Stimulated activated CD4-positive, alpha-beta T cell treated with anti-CD3 and anti-CD28 coated beads, TNF-alpha, amount 100 ng/mL, for 48 hours (primary cell): ENCODE measurements around the gene KISS1.

Experiments
- DNase-seq, 3 donors: peaks; one replicate each; pipeline ENCODE4 v3.0.0-alpha.2; 2020; ENCODE audit warnings: low read depth in 3 of 3

The KISS1 gene

DNA sequence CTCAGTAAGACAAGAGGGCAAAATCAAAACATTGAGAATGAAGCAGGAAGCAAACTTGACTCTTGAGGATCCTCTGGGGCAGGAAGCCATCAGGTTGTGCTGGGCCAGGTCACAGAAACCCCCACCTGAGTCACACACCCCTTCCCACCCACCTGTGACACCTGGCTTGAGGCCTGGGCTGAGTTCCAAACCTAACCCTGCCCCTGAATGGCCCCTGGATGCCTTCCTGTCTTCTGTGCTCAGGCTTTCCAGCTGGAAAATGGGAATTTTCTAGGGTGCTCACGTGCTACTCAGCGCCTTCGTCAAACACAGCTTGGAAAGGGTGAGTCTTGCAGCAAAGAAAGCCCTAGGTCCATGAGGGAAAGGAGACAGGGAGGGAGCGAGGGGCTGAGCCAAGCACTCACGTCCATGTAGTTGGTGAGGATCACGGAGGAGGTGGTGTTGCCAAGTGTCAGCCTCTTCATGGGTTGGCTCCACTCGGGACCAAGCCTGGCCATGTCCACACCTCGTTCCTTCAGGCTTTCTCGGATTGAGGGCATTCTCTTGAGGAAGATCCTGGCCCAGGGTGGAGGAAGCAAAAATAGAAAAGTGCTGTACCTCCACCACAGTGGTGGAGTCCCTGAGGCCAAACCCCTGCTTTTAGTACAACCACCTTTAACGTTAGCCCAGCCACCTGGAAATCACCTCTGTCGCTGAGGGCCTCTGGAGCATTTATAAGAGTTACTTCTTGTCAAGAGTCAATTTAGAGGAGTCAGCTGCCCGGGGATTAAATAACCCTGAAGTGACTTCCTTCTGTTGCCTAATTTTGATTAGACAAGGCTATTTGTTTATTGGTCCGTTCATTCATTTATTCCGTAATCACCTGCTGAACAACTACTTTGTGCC is 34.4 kb downstream of the KISS1 start:
- no peak for DNase-seq

DNA sequence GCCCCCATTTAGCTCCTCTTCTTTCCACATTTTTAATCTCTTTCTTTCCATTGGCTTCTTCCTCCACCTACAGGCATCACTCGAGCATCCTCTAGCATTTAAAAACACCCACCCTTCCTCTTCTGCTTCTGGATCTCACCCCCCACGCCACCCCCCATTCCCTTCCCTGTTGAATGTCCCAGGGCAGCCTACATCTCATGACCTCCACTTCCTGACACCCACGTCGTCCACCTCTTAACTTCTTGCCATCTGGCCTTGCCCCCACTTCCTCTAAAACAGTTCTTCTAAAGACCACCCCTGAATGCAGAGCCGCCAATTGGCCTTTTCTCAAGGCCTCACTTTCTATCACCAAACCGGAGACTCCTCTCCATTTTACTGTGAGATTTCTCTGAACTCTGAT is 38.3 kb downstream of the KISS1 start:
- no peak for DNase-seq

- no peak for DNase-seq
These were observed 40.4 kb downstream of the KISS1 start for GRCh38 chr1:204155881-204156280.

- DNase-seq: no peak
These were observed 41.6 kb downstream of the KISS1 start for GRCh38 chr1:204154568-204155255.

DNA sequence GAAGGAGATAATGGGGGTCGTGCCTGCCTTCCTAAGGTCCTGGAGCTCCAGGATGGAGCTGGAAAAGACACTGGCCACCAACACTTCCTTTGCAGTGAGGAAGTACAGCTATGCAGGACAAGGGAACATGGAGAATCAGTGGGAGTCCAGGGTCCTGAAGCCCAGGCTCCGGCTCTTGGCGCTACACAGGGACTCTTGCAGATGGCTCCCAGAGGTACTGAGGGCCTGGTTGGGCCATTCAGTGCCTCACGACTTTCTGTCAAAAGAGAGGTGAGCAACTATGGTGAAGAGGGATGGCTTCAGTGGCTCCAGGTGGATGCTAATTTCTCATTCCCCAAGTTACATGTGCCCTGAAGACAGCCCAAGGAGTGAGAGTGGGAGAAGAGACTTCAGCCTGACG is 42.6 kb downstream of the KISS1 start:
- DNase-seq: no peak

DNA sequence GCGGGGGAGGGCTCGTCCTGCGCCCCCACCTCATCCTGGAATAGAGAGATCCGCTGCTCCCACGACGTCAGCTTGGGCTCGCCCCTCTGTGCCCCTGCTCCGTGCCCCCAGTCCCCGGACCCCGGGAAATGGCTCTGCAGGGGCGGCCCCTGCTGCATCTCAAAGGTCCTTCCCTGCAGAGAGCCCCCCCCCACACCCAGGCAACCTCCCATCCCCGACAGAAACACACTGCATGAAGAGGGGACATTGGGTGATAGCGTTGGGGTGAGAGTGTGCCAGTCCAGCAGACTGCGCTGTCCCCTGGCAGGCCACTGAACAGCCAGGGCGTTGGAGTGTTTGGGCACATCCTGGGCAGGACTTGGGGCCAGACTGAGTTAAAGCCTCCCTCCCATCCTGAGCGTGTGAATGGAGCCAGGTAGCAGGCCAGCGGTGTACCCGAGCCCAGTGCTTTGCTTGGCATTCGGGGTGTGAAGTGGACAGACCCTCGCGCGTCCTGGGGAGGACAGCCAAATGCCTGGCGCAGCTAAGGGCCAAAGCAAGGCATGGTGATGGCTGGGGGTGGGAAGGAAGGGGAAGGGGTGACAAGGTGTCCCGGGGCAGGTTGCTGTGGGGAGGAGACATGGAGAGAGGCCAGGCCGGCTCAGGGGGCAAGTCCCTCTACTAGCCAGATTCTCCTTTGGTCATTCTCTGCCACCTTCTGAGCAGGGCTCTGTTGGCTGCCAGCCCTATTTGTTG is 43.8 kb downstream of the KISS1 start:
- no peak for DNase-seq

DNA sequence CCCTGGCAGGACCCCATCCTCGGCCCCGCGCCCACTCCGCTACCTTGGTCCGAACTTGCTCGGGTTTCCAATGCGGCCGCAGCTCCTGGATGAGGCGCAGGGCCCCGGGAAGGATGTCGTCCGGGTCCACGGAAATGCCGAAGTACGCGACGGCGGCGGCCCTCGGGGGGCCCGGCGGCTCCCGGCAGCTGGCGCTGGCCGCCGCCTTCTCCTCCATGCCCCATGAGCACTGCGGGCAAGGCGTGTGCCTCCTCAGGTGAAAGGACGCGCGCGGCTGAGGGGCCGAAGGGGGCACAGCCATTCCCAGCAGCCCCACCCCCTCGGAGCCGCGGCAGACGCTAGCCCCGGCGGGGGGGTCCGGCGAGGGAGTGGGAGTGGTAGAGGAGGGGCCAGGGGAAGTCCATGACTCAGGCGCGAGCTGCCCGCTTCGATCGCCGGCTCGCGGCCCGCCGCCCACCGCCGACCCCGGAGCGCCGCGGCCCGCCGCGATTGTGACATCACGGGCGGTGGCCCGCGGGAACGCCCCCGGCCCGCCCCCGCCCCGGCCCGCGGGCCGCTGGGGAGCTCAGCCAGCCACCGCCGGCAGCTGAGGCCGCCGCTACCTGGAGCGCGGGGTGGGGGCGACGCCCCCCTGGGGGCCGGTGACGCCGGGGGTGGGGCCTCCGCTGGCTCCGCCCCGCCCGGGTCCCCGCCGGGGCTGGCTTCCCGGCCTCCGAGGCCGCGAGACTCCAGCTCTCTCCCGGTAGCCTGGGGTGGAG is 44.6 kb downstream of the KISS1 start, which contains the start of gene ETNK2:
Gene ETNK2, minus strand, starts transcription at position 493 of the 758 bp plus-strand sequence. Its CDS starts 192 bp downstream, at position 301.
- no peak for DNase-seq

DNA sequence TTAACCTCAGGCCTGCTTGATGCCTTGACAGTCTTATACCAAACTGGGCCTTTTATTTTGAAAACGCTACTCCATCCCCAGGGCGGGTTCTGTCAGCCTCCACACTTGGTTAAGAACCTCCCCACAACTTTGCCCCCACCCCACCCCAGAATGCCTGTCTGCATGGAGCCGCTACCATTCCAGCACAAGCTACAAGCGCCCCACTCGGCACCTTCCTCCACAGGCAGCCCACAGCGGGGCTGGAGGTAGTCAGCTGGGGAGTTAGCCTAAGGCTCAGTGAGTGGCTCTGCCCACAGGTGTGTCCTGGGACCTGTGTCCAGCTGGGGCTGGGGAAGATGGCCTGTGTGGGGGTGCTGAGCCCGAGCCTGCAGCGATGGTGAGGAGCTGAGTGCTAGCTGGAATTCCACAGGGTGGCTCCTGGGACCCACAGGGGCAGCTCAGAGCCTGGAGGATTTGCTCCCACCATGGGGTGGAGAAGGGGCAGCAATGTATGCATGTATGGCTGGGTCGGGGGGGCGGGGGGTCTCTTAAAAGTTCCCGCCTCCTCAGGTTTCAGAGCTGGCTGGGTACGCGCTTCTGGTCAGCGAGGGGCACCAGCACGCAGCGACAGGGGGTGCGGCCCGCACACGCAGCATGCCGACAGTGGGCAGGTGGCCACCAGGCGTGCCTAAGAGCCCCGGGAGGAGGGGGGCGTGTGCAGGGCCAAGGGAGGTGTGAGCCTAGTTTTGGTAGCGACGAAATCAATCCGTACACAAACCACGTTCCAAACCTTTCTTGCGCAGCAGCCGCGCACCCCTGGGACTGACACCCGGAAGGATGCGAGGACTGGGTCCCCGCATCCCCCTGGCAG is 45.4 kb downstream of the KISS1 start:
- DNase-seq: no peak

GRCh38 chr1:204149635-204150565 is 46.4 kb downstream of the KISS1 start:
- DNase-seq: no peak

DNA sequence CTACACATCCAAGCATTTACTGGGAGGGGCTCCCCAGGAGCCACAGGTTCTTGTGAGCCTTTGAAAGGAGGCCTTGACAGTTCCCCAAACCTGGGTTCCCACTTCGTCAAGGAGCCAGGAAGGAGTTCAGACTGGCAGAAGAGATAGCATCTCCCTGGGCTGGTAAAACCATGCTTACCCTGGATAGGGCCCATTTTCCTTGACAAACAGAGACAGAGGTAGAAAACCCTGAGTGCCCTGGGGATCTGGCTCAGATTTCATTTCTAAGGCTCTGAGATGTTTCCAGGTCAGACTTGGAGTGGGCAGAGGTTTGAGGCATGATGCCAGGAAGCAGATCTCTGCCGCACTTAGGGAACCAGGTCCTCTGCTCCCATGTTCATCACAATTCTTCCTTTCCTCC is 47.2 kb downstream of the KISS1 start:
- DNase-seq: no peak

GRCh38 chr1:204147406-204148383 is 48.6 kb downstream of the KISS1 start:
- DNase-seq: no peak

GRCh38 chr1:204146965-204147364 is 49.3 kb downstream of the KISS1 start:
- DNase-seq: no peak

DNA sequence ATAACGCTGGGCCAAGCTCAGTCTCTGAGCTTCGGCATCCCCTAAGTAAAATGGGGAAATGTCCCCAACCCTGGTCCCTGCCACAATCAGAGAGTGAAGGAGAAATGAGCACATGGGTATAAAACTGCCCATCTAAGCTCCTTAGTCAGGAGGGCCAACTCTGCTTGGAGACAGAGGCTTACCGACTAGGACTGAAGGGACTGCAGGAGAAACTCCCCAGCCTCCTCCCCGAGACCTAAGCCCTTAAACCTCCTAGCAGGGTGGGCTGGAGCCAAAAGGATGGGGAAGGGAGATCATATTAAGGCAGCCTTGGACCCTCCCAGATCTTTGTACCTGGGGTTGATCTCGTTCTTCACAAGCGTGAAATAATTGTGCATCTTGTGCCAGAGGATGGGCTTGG is 50.0 kb downstream of the KISS1 start:
- DNase-seq: no peak

DNA sequence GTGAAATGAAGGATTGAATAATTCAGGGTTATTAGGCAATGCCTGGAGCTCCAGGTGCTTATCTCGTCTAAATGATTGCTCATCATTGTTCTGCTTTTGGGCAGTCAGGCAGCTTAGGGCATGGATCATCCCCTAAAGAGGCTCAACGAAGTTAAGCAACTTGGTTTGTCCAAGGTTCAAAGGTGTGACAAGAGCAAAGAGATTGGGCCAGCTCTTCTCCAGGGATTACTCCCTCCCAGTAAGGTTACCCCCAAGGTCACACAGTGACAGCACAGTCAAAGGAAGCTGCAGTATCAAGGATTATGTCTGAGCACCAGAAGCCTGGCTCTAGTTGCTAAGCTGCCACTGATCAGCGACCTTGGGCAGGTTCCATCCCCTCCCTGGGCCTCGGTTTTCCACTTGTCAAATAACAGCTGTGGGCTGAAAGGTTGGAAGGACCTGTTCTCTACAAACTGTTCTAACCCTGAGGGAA is 51.2 kb downstream of the KISS1 start:
- no peak for DNase-seq

- no peak for DNase-seq
These were observed 52.8 kb downstream of the KISS1 start for GRCh38 chr1:204143276-204144041.

GRCh38 chr1:204142032-204142974 is 54.0 kb downstream of the KISS1 start:
- no peak for DNase-seq
